Posterior cingulate gyrus (tissue), 11 donors: ENCODE measurements around the gene HOTAIR.

Experiments used
- DNase-seq, 10 donors: peaks; one replicate each; pipeline versions ENCODE4 v3.0.0 to v3.0.0-alpha.2; 2020 to 2021; ENCODE audit warnings: mixed read lengths in 3 of 10
- intact Hi-C: fragments of 100-400 bp; cut with DNase I; formaldehyde crosslinking; loops from one replicate; pipeline ENCODE4 v1.15.1; 2023

The HOTAIR gene

DNA sequence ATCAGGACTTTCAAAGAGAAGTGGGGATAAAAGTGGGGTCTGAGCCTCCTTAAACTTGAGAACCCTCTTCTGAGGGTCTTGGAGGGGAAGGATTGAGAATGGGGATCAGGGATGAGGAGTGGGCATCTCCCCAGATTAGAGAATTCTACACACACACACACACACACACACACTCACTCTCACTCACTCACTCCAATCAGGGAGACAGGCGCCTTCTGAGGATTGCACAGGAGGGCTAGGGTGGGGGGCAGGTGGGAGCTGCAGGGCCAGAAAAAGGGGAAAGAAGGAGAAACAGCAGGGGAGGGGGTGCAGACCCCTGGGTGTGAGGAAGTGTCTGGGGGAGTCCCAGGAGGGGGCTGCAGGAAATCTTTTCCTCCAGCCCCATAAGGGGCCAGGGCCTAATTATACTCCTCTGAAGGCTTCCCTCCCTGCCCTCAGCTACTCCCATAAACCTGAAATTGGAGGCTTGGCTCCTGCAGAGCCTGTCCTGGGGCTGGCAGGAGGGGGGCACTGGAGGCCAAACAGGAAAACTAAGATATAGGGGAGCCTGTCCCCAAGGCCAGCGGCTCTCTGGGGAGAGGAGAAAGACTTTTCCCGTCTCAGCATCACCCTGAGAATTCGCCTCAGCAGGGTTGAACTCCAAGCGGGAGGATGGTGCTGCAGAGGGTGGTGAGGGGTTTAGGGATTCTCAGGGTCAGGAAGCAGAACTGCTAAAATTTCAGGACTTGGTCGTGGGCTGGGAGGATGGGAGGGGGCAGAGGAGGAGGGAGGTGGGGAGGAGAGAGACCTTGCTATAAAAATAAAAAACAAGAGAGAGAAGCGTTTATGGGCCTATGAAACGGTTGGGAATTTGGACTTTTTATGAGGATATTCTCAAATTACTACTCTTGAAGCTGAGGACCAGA lies 26.8 kb upstream of the HOTAIR start:
- peak in 1 of 10 donors; percentile 27 for DNase-seq
- intact Hi-C loops = no loop called here

DNA sequence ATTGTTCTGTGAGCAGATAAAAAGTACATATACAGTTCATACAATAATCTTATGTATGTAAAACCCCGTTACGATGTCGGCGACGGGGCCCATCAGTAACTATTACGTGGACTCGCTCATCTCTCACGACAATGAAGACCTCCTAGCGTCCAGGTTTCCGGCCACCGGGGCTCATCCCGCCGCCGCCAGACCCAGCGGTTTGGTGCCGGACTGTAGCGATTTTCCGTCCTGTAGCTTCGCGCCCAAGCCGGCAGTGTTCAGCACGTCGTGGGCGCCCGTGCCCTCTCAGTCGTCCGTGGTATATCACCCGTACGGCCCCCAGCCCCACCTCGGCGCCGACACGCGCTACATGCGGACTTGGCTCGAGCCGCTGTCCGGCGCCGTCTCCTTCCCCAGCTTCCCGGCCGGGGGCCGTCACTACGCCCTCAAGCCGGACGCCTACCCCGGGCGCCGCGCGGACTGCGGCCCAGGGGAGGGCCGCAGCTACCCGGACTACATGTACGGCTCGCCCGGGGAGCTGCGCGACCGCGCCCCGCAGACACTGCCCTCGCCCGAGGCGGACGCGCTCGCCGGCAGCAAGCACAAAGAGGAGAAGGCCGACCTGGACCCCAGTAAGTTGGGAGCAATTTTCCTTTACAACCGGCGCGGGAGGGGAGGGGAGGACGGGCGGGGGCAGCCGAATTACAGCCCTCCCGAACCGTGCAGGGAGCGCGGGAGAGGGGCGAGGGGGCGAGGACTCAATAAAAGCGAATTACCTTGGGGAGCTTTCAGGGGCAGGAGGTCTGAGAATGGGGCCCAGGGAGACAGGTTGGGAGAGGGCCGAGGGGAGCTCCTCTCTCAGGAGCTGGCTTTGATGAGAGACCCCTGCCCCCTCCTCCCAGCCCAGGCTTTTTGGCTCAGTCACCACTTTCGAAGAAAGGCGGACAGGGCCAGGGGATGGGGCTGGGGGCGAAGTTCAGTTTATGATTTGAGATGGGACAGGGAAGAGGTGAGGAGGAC lies 25.7 kb upstream of the HOTAIR start, which contains the start of gene HOXC9:
Gene HOXC9 (plus strand): TSS at position 46 of the 999 bp plus-strand sequence. CDS start 28 bp downstream, at position 74.
- intact Hi-C loops = no loop called here
- no peak for DNase-seq

DNA sequence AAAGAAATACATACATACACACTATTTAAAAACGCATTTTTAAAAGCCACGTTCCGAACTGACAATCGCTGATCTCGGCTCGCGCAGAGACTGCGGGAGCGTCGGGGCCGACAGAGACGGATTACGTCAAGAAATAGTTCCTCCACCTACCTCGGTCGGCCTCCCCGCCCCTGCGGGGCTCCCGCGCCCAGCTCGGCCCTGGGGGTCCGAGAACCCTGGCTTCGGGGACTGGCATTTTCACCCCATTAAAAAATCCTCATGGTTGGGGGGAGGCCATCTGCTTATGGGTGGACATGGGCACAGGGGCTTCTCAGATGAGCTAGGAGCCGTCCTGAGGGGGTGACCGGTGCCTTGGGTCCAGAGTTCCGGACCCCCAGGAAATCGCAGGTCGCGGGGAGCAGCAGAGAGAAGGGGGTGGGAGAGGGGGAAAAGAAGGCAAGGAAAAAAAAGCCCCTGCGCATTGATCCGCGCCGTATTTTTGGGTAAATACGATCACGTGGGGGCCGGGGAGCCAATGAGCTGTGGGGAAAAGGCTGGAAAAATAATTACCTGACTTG lies 24.9 kb upstream of the HOTAIR start:
- DNase-seq = no peak
- intact Hi-C loops = no loop called here

DNA sequence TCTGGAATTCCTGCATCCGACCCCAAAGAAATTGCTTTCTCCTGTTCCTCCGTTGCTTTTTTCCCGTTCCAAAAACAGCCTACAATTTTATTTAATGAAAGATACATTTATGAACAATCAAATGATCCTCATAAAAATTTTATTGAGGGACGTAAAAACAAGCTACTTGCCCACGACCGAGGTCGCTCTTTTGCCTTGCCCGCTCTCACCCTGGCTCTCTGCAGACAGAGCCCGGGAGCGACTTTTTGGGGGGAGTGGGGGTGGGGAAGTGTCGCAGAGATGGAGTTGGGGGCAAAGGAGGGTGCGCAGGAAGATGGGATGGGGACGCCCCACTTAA lies 24.1 kb upstream of the HOTAIR start:
- intact Hi-C loops = no loop called here
- DNase-seq = no peak

DNA sequence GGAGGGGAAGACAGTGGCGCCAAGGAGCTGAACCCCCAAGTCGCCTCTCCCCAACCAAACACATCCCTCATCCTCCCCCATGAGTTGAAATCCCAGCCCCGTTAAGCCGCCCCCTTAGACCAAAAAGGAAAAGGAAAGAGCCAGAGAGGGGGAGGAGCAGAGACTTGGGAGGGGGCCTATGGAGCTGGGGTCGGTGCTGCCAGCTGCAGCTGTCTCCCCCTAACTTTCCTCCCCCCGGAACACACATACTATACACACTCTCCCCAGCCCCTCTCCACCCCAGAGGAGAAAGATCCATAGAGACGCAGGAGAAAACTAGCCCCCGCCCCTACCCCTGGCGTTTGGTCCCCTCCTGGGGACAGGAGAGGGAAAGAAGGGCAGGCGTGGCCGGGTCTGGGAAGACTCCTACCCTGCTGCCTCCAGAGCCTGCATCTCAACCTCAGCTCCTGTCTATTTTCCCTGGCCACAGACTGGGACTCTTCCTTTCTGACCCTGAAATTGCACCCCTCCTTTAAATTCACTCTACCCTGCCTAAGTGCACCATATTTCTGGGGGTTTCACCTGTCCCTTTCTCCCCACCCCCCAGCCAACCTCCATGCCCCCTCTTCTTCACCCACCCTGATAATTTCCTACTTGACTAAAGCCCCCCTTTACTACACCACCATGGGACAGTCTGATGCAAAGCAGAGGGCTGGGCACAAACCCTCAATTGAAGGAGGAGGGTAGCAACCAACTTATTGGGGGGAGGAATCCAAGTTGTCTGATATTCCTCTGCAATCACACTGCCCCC lies 23.6 kb upstream of the HOTAIR start:
- intact Hi-C loops = no loop called here
- DNase-seq = no peak

DNA sequence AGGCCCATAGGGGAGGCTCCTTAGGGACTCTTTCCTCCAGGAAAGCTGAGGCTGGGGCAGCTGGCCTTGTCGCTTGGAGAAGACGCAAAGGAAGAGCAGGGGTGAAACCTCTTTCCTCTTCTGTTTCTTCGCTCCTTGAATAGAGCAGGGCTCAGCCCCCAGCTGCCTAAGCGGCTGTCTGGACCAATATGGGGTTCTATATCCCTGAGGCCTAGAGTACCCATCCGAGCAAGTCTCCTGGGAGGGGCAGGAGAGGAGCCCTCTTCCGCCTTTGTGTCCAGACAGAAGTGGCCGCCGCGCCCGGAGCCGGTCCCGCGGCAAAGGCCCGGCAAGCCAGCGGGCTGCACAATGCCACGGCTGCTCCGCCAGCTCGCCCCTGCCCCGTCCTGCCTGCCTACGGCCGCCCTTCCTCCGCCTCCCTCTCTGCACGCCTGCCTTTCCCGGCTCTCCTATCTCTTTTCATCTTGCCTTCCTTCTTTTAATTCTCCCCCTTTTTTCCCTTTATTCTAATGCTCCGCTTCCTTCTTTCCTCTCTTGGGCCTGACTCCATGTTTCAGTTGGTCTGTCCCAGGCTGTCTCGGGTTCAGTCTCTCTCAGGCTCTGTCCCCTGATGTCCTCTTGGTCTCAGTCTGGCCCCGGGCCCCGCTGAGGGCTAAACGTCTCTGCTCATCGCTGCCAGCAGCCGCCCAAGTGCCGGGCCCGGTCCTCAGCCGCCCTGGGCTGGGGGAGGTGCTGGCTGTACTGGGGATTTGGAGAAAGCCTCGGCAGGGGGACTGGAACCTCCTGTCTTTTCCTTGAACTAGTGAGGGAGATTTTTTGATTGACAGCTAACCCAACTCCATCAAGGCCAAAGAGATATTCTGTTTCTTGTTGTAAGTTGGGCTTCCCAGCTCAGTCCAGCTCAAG lies 22.7 kb upstream of the HOTAIR start:
- DNase-seq = no peak
- intact Hi-C loops = no loop called here

DNA sequence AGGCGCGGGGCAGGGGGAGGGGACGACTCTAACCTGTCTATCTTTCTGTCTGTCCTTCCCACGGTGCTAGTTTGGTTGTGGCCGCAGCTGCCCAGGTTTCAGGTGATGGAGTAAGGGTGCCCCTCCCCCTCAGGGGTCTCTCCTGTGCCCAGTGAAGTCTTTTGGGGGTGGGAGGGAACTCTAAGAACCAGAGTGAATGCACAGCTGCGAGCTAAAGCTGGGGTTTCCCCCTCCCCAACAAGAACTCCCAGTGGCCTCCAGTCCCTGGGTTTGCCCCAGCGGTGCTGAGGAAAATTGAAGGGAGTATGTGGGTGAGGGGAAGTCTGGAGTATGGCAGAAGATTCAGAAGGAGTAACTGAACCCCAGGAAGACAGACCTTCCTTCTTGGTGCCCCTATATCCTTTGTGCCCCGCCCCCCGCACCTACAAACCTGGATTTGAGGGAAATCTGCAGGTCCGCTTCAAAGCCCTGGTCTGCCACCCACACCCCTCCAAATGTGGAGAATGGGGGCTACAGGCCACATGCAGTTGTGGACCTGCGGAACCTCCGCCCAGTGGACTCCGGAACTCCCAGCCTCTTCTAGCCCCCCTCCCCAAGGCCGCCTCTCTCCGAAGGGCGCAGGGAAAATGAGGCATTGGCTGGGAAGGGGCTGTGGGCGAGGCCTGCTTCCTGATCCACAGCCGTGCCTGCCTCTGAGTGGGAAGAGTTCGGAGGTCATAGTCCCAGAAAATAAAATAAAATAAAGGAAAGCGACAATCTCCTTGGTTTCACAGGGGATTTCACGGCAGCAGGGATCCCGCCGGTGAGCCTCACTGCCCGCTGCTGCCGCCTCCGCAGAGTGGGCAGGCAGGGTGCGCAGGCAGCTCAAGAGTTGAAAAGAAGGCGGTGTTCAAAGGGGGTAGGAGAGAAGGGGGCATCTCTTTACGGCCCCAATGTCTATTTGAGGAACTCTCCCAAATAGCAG lies 21.8 kb upstream of the HOTAIR start:
- DNase-seq = peak in 1 of 10 donors; percentile 39
- intact Hi-C loops = no loop called here

DNA sequence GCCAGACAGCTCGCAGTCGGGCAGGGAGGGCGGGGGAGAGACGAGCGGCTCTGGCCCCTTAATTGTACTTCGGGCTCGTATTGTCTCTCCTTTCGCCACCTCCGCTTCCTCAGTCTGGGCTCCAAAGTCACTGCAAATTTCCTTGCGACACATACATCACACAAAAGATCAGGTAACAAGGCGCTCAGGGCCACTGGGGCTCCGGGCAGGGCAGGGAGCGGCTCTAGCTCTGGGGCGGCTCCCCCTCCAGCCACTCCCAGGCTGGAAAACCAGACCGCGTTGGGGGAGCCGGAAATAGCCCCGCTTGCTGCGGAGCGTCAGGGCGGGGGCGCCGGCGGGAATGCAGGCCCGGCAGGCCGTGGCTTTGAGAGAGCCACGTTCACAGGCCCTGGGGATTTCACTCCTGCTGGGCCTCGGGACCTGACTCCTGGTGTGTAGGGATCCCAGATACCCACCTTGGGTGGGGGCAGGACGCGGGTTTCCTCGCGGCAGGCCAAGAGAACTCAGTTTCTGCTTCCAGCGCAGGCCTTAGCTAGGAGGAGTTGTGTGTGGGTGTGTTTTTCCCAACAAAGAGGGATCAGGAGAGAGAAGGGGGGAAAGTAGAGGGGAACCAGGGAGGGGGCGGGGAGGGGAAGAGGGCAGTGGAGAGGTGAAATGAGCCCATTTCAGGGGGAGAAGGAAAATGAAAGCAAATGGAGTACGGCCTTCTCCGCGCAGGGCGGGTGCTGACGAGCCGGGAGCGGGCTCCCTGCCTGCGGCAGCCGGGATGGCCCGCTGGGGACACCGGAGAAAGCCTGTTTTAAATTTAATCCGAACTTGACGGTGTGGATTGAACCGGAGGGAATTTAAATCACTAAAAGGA lies 20.9 kb upstream of the HOTAIR start:
- intact Hi-C loops = no loop called here
- DNase-seq = no peak

DNA sequence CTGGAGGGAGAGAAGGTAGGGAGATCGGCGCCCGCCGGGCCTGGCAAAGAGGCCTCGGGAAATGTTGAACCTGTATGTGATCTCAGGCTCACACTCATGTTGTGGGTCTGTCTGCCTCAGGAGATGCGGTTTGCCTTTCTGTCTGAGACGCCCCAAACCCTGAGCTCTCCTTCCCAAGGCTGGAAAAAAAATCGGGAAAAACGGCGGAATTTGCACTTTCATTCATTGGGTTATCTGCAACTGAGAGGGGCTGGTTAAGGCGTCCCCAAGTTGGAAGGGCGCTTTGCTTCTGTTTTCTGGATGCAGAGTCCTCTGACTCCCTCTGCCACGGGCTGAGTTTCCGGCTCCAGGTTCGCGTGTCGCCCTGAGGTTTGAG lies 20.2 kb upstream of the HOTAIR start:
- DNase-seq = no peak
- intact Hi-C loops = no loop called here

DNA sequence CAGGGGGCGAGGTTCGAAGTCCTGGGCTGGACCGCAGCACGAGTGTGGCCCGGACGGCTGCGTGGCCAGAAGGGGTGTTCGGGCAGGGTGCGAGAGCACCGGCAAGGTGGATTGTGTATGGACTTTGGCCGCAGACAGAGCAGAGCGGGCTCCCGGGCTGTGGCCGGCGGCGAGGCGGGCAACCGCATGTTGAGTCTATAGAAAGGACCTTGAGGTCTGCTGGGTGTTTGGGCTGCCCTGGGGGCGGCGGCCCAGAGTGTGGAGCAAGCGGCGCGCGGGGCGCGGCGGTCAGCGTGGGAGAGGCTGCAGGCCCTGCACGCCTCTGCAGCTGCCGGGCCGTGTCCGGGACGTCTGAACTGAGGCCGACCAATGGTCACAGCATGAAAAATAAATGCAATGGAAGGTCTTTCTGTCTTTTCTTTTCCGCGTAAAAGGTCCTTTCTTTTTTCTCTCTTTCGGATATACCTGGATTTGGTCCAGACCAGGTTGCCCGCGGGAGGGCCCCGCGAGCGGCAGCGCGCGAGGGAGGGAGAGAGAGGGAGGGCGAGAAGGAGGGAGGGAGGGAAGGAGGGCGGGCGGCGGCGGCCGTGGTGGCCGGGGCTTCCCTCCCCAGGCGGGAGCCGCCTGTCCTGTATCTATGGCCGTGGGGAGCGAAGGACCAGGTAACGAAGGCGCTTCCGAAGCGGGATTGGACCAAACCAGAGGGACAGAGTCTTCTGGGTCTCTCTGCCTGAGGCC lies 19.7 kb upstream of the HOTAIR start:
- DNase-seq = no peak
- intact Hi-C loops = no loop called here

DNA sequence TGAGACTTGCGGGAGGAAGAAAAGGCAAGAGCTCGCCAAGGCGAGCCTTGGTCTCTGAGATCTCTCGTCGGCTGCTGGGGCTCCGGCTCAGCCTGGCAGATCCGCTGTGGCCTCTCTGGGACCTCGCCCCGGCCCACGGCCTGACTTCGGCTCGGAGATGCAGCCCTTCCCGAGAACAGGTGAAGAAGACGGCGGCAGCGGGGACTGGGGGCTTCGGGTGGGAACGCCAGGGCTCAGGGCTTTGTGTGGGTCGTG lies 19.2 kb upstream of the HOTAIR start:
- intact Hi-C loops = no loop called here
- no peak for DNase-seq

DNA sequence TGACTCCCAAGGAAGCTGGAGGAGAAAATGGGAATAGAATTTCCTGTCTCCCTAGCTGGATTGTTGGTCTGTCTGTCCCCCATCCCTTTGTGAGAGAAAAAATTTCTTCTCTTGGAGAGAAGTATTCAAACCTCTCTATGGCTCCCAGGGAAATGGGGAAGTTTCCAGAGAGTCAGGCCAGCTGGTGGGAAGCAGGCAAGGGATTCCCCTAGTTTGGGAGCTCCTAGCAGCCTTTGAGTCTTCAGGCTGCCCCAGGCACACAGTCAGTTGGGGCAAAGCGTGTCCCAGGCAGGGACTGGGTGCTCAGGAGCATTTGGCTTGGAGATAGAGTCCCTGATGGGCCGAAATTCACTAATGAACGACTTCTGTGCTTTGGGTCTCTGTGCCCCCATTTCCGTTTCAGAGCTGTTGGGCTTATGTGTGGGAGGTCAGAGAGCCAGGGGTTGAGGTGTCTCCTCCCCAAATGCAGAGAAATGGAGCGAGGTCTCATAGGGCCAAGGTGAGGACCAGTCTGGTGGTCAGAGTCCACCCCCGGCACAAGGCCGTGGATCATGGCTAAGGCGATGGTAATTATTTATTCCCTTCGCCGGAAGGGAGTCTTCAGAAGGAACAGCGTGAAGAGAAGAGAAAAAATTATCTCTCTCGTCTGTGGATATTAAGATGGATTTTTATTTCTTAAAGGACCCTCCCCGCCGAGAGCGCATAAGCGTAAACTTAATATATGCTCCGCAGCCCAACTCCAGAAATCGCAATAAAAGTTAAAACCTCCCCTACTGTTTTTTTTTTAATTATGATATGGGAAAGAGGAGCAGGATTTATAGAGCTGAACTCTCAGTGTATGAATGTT lies 18.6 kb upstream of the HOTAIR start:
- intact Hi-C loops = no loop called here
- DNase-seq = no peak

DNA sequence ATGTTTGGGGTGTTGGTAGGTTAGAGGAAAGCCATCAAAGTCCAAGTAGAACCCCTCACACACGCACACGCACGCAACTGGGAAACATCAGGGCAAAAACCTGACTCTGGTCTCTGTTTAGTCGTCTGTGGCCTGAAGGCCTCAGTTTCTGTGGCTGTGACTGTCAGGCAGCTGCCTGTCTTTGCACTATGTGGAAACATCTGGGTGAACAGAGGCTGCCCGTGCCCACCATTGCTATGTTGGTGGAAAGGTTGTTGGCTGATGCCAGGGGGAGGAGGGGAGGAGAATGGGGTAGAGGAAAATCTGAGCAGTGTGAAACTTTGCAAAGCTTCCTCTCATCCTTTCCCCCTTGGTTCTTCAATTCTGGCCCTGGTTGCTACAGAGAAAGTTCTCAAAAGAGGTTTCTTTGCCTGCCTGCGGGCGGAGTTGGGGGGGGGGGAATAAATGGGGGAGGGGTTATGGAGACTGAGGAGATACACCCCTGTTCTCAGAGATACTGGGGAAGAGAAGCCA lies 17.7 kb upstream of the HOTAIR start:
- DNase-seq = no peak
- intact Hi-C loops = no loop called here

DNA sequence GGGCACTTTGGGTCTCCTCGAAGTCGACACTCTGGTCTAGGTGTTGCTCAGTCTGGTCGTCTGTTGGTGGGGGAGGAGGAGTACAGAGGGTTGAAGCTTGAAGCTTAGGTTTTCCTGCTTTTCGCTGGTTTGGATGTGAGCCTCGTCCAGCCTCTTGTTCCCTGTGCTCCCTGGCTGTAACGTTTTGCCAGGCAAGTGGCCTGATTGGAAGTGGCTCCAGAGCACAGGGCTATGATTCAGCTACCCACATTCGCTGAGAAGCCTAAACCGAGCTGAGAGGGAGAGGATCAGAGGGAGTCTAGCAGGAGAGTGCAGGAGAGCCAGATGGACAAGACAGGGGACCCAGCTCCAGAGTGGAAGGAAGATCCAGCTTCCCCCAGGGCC lies 16.3 kb upstream of the HOTAIR start:
- intact Hi-C loops = no loop called here

DNA sequence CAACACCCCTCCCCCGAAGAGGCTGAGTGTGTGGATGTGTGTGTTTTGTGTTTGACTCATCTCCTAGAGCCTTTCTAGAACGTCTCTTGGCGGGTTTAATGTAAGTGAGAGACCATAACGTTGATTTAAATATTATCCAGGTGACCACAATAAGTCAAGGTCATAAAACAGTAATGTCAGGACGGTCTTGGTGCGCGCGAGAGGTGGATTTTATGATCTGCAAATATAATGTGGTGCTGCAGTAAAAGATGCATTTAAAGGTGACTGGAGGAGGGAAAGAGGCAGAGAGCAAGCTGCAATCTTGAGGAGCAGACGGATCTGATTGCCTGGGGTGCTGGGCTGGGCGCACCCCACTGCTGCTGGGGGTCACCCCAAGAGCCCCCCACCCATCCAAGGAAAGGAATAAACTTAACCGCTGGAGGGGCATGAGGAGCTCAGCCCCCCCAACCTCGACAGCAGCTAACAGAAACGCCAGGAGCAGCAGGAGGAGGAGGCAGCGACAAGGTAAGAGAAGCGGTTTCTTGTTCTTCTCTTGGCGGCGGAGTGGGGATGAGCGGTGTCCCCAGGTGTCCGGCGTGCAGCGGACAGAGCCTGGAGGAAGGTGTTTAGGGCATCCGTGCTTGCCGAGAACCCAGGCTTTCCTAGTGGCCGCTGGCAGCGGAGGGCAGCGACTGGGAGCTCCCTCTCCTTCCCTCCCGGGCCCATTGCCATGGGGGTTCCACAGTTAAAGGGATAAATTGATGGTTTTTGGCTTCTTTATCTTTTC lies 15.7 kb upstream of the HOTAIR start:
- intact Hi-C loops = no loop called here
- no peak for DNase-seq

More for the DNA sequence above, 16.3 kb upstream of the HOTAIR start:
- no peak for DNase-seq
